B cell (primary cell): ENCODE data around the gene WFIKKN2.

ENCODE experiments used
- CTCF ChIP-seq: fragments of 200-600 bp; IDR thresholded peaks from one replicate; pipeline ENCODE4 v1.8.0; 2022; ENCODE audit warnings: antibody characterized with exemption, mild to moderate bottlenecking
- EZH2 ChIP-seq: IDR thresholded peaks from 2 replicates; pipeline ENCODE4 v1.6.1; 2012; ENCODE audit warnings: borderline replicate concordance, low read depth, mild to moderate bottlenecking, moderate library complexity, low read length; ENCODE audit not compliant: insufficient read depth, poor library complexity, severe bottlenecking

- TF ChIP-seq CTCF (no peak), EZH2 (no peak)
Observed at GRCh38 chr17:50867363-50868139, 32.2 kb downstream of the WFIKKN2 start.
